ENCODE data around the gene LMBR1.

The LMBR1 gene

GRCh38 chr7:156778201-156778600, 114.8 kb downstream of the LMBR1 start:
- H3K27me3 ChIP-seq (ENCODE audit: insufficient read depth, low read depth, severe bottlenecking): no peaks in the 10 kb centered on the region
- no peaks in the 10 kb centered on the region for H3K9me3 ChIP-seq (ENCODE audit: severe bottlenecking)
- H3K36me3 ChIP-seq: no peaks in the 10 kb centered on the region
- no peak overlapping the region for H3K4me3 ChIP-seq (ENCODE audit: low read depth, low read length)
- no peak for DNase-seq
- TF ChIP-seq, protein P1, sequence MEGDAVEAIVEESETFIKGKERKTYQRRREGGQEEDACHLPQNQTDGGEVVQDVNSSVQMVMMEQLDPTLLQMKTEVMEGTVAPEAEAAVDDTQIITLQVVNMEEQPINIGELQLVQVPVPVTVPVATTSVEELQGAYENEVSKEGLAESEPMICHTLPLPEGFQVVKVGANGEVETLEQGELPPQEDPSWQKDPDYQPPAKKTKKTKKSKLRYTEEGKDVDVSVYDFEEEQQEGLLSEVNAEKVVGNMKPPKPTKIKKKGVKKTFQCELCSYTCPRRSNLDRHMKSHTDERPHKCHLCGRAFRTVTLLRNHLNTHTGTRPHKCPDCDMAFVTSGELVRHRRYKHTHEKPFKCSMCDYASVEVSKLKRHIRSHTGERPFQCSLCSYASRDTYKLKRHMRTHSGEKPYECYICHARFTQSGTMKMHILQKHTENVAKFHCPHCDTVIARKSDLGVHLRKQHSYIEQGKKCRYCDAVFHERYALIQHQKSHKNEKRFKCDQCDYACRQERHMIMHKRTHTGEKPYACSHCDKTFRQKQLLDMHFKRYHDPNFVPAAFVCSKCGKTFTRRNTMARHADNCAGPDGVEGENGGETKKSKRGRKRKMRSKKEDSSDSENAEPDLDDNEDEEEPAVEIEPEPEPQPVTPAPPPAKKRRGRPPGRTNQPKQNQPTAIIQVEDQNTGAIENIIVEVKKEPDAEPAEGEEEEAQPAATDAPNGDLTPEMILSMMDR (IDR thresholded peaks at IDR 0.05; ENCODE audit: low read depth, low read length): no peak
- no peak overlapping the region for H3K27ac ChIP-seq

DNA sequence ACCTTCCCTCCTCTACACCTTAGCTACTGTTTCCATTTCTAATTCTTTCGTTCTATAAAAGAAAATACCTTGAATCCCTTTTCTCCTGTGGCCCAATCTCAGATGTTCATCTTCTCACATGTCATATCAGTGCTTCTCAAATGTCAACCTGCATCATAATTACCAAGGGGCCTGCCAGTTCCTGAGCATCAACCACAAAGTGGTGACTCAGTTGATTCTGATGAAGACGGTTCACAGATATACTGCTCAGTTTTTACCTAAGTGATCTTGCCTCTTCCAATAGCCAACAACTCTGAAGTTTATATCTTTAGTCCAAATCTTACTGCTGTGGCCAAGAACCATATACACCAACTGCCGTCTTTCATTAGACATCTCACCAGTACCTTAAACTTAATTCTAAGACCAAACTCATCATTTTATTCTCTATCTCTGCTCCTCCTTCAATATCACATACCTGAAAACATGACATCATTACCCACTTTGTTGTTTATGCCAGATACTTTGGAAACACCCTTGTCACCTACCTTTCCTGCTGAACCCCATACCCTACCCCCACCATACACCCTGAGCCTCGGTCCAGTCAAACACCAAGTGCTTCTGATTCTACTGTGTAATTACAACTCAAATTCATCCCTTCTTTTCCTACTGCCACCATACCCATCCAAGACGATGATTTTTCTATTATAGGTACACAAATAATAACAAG, 115.5 kb downstream of the LMBR1 start:
- TF ChIP-seq, protein P1 (IDR thresholded peaks at IDR 0.05; ENCODE audit: low read depth, low read length): no peak
- Histone ChIP-seq H3K4me3 (ENCODE audit: low read depth, low read length) (no peak overlapping the region), H3K36me3 (no peaks in the 10 kb centered on the region), H3K27me3 (ENCODE audit: insufficient read depth, low read depth, severe bottlenecking) (no peaks in the 10 kb centered on the region), H3K9me3 (ENCODE audit: severe bottlenecking) (no peaks in the 10 kb centered on the region), H3K27ac (no peak overlapping the region)
- DNase-seq: no peak

- no peak for DNase-seq
- no peak overlapping the region for H3K27ac ChIP-seq
- TF ChIP-seq, protein P1 (IDR thresholded peaks at IDR 0.05; ENCODE audit: low read depth, low read length): no peak
These were observed 116.5 kb downstream of the LMBR1 start for GRCh38 chr7:156776527-156776926.

GRCh38 chr7:156773966-156774365, 119.0 kb downstream of the LMBR1 start:
- Histone ChIP-seq H3K4me3 (ENCODE audit: low read depth, low read length) (no peak overlapping the region), H3K9me3 (ENCODE audit: severe bottlenecking) (no peaks in the 10 kb centered on the region), H3K27ac (no peak overlapping the region), H3K36me3 (no peaks in the 10 kb centered on the region), H3K27me3 (ENCODE audit: insufficient read depth, low read depth, severe bottlenecking) (no peaks in the 10 kb centered on the region)
- no peak for DNase-seq
- TF ChIP-seq, protein P1 (IDR thresholded peaks at IDR 0.05; ENCODE audit: low read depth, low read length): no peak

More at GRCh38 chr7:156776527-156776926, 116.5 kb downstream of the LMBR1 start:
- H3K36me3 ChIP-seq: no peaks in the 10 kb centered on the region
- no peaks in the 10 kb centered on the region for H3K9me3 ChIP-seq (ENCODE audit: severe bottlenecking)
- H3K27me3 ChIP-seq (ENCODE audit: insufficient read depth, low read depth, severe bottlenecking): no peaks in the 10 kb centered on the region
- no peak overlapping the region for H3K4me3 ChIP-seq (ENCODE audit: low read depth, low read length)

GRCh38 chr7:156772725-156773124, 120.3 kb downstream of the LMBR1 start:
- DNase-seq: no peak
- Histone ChIP-seq H3K4me3 (ENCODE audit: low read depth, low read length) (no peak overlapping the region), H3K36me3 (no peaks in the 10 kb centered on the region), H3K9me3 (ENCODE audit: severe bottlenecking) (no peaks in the 10 kb centered on the region), H3K27ac (no peak overlapping the region), H3K27me3 (ENCODE audit: insufficient read depth, low read depth, severe bottlenecking) (no peaks in the 10 kb centered on the region)
- TF ChIP-seq, protein P1 (IDR thresholded peaks at IDR 0.05; ENCODE audit: low read depth, low read length): no peak

Data from WERI-Rb-1 (cell line).